ENCODE measurements around the gene KCNQ5.

KCNQ5 gene

GRCh38 chr6:72626126-72626525 is 4.3 kb downstream of the KCNQ5 start:
- peak; percentile 10 for ATAC-seq
- peak overlapping the region; percentile 17 to 77 for H3K4me3 Mint-ChIP-seq

DNA sequence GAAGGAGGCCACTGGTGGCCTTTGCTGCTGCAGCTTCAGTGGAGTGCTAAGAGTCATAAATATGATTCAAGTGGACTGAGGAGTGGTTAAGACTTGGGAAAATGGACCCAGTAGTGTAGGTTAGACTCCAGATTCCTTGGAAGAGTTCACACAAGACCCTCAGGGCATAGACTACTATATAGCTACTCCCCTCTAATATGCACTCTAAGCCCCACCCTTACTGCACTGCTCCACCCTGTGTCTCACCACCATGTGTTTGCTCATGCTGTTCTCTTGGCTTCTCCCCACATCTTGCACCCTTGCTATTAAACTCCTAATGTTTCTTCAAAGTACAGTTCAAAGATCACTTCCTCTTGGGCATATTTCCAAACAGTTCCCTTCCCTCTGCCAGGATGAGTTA is 5.7 kb downstream of the KCNQ5 start:
- Mint-ChIP-seq H3K4me1 (peaks cover 51% of the 10 kb centered on the region), H3K27me3 (no peaks in the 10 kb centered on the region), H3K9me3 (peaks cover 0 to 10% of the 10 kb centered on the region in 2 donors), H3K4me3 (no peak overlapping the region), H3K27ac (no peak overlapping the region)
- ATAC-seq (no peak), DNase-seq (no peak)

More at GRCh38 chr6:72626126-72626525, 4.3 kb downstream of the KCNQ5 start:
- DNase-seq = peak in 1 of 2 donors; percentile 25
- H3K4me1 Mint-ChIP-seq = peaks cover 49% of the 10 kb centered on the region
- peak overlapping the region; percentile 16 to 60 for H3K27ac Mint-ChIP-seq
- H3K27me3 Mint-ChIP-seq = no peaks in the 10 kb centered on the region
- peaks cover 0 to 7% of the 10 kb centered on the region in 2 donors for H3K9me3 Mint-ChIP-seq

GRCh38 chr6:72631480-72631879 is 9.6 kb downstream of the KCNQ5 start:
- H3K4me3 Mint-ChIP-seq = no peak overlapping the region
- H3K4me1 Mint-ChIP-seq = peaks cover 39% of the 10 kb centered on the region
- no peak for DNase-seq
- H3K9me3 Mint-ChIP-seq = peaks cover 0 to 10% of the 10 kb centered on the region in 2 donors
- H3K27ac Mint-ChIP-seq = no peak overlapping the region
- no peaks in the 10 kb centered on the region for H3K27me3 Mint-ChIP-seq
- ATAC-seq = no peak

DNA sequence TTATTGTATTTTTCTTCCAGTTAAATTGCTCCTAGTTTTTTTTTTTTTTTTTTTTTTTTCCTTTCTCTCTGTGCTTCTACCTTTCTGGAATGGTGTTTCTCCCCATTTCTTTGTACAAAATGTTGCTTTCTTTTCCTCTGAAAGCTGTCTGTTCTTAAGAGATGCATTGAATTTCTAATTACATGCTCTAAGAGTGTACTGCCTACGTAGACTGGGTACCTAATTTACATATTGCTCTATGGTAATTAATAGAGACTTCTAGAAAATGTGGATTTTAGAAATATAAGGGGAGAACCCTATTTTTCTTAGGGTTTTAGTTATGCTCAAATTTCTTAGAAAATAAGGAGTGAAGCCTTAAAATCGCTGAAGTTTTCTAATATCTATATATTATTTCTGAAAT is 13.8 kb downstream of the KCNQ5 start:
- ATAC-seq (no peak), DNase-seq (no peak)
- H3K4me1 Mint-ChIP-seq = peaks cover 22% of the 10 kb centered on the region
- H3K9me3 Mint-ChIP-seq = peaks cover 0 to 9% of the 10 kb centered on the region in 2 donors
- no peak overlapping the region for H3K4me3 Mint-ChIP-seq
- H3K27ac Mint-ChIP-seq = no peak overlapping the region
- no peaks in the 10 kb centered on the region for H3K27me3 Mint-ChIP-seq

- H3K27ac Mint-ChIP-seq = no peak overlapping the region
- no peak for ATAC-seq
Observed at GRCh38 chr6:72636215-72636614, 14.4 kb downstream of the KCNQ5 start.

DNA sequence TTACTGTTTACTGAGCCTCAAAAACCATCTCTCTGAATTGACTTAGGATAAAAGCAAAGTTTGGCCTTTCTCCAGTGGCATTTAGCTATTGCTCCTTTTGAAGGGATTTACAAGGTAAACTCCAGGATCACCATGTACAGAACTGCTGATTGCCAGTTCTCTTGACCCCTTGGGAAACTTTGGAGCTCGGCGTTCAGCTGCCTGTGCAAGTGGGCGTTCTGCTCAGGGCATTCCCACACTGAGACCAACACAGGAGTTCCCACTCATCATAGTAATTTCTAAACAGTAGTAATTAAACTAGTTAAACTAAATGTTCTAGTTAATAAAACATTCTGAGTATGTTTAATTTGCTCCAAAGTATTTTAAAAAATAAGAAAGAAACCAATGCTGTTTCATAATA is 14.9 kb downstream of the KCNQ5 start:
- no peak for DNase-seq
- H3K9me3 Mint-ChIP-seq = no peaks in the 10 kb centered on the region
- H3K4me3 Mint-ChIP-seq = no peak overlapping the region
- H3K4me1 Mint-ChIP-seq = peaks cover 14% of the 10 kb centered on the region
- no peaks in the 10 kb centered on the region for H3K27me3 Mint-ChIP-seq
- no peak for ATAC-seq
- no peak overlapping the region for H3K27ac Mint-ChIP-seq

More at GRCh38 chr6:72636215-72636614, 14.4 kb downstream of the KCNQ5 start:
- Mint-ChIP-seq H3K4me3 (no peak overlapping the region), H3K27me3 (no peaks in the 10 kb centered on the region), H3K9me3 (peaks cover 0 to 3% of the 10 kb centered on the region in 2 donors), H3K4me1 (peaks cover 16% of the 10 kb centered on the region)
- no peak for DNase-seq

GRCh38 chr6:72639920-72640614 is 18.2 kb downstream of the KCNQ5 start:
- ATAC-seq = no peak
- no peak overlapping the region for H3K27ac Mint-ChIP-seq
- H3K4me1 Mint-ChIP-seq = peaks cover 14% of the 10 kb centered on the region
- no peaks in the 10 kb centered on the region for H3K9me3 Mint-ChIP-seq
- H3K27me3 Mint-ChIP-seq = no peaks in the 10 kb centered on the region
- DNase-seq = no peak
- no peak overlapping the region for H3K4me3 Mint-ChIP-seq

DNA sequence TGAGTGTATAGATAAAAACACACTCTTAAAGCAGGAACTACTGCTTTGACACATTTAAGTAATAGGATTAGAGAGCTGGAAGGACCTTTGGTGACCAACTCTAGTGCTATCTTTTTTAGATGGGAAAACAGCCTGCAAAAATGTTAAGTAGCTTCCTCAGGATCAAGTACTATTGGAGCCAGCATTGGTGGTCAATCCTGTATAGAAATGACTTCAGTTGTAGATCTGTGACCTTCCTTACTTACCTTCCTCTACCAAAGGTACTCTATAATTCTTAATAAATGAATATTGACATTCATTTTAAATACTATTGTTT is 18.7 kb downstream of the KCNQ5 start:
- H3K9me3 Mint-ChIP-seq = no peaks in the 10 kb centered on the region
- no peak overlapping the region for H3K4me3 Mint-ChIP-seq
- H3K27me3 Mint-ChIP-seq = no peaks in the 10 kb centered on the region
- ATAC-seq (no peak), DNase-seq (no peak)
- H3K27ac Mint-ChIP-seq = no peak overlapping the region
- H3K4me1 Mint-ChIP-seq = peaks cover 16% of the 10 kb centered on the region

DNA sequence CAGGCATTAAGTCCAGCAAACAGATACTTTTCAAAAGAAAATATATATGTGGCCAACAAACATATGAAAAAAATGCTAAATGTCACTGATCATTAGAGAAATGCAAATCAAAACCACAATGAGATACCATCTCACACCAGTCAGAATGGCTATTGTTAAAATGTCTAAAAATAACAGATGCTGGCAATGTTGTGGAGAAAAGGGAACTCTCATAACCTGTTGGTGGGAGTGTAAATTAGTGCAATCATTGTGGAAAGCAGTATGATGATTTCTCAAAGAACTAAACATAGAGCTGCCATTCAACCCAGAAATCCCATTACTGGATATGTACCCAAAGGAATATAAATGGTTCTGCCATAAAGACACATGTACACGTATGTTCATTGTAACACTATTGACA is 20.6 kb downstream of the KCNQ5 start:
- no peak for ATAC-seq
- no peaks in the 10 kb centered on the region for H3K27me3 Mint-ChIP-seq
- H3K4me3 Mint-ChIP-seq = no peak overlapping the region
- no peak for DNase-seq
- no peak overlapping the region for H3K27ac Mint-ChIP-seq
- H3K4me1 Mint-ChIP-seq = peaks cover 17% of the 10 kb centered on the region
- H3K9me3 Mint-ChIP-seq = peaks cover 0 to 4% of the 10 kb centered on the region in 2 donors

DNA sequence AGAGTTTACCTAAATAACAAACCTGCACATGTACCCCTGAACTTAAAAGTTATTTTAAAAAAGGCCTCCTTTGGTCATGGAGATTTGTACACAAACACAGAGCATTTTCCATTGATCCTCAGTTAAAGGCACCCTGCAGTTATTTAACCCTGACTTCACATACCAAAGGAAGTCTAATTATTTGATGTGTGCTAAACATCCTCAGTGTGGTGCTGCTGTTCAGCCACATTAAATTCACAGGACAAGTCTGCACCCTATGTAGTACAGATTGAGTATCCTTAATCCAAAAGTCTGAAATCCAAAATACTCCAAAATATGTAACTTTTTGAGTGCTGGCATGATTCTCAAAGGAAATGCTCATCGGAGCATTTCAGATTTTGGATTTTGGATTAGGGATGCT is 21.4 kb downstream of the KCNQ5 start:
- ATAC-seq = no peak
- DNase-seq = no peak
- peaks cover 0 to 4% of the 10 kb centered on the region in 2 donors for H3K9me3 Mint-ChIP-seq
- H3K4me1 Mint-ChIP-seq = peaks cover 18% of the 10 kb centered on the region
- H3K27ac Mint-ChIP-seq = no peak overlapping the region
- H3K4me3 Mint-ChIP-seq = no peak overlapping the region
- H3K27me3 Mint-ChIP-seq = no peaks in the 10 kb centered on the region

DNA sequence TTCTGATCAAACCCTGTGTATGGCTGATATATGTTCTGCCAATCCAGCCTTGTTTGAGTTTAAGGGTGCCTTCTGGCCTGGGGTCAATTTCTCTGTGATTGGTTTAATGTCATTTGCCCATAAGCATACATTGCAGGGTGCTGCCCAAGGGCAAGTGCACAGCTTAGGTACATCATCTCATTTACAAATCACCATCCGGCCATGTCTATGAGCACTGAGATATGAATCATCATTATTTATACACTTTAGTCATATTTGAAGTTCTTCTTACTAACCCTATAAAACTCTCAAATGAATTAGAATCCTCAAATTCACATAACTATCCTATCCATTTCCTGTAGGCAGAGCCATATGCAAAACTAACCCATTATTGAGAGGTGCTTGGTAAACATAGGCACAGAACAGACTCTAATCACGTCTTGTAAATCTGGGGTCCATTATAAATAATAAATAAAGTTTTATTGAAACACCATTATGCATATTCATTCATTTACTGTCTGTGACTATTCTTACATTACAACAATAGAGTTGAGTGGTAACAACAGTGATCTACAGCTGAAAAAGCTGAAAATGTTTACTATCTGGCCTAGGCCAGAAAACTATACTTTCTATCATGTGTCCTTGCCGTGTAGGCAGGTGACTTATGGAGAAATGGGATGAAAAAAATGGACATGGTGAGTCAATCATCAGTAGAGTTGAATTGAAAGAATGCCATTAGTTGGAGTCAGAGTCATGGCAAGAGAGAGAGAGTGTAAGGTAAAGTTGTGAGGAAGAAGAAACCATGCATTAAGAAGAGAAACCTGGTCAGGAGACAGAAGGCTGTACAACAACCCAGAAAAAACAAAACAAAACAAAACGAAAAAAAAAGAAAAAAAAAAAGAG is 25.0 kb downstream of the KCNQ5 start:
- Mint-ChIP-seq H3K27me3 (no peaks in the 10 kb centered on the region), H3K4me1 (peaks cover 51% of the 10 kb centered on the region), H3K9me3 (peaks cover 0 to 4% of the 10 kb centered on the region in 2 donors), H3K4me3 (no peak overlapping the region), H3K27ac (peak overlapping the region in 1 of 2 donors; percentile 66)
- DNase-seq (no peak), ATAC-seq (no peak)

- DNase-seq (no peak), ATAC-seq (no peak)
- no peak overlapping the region for H3K4me3 Mint-ChIP-seq
- H3K9me3 Mint-ChIP-seq = peaks cover 0 to 4% of the 10 kb centered on the region in 2 donors
- H3K4me1 Mint-ChIP-seq = peaks cover 57% of the 10 kb centered on the region
- no peaks in the 10 kb centered on the region for H3K27me3 Mint-ChIP-seq
- no peak overlapping the region for H3K27ac Mint-ChIP-seq
Observed at GRCh38 chr6:72647489-72647888, 25.6 kb downstream of the KCNQ5 start.

DNA sequence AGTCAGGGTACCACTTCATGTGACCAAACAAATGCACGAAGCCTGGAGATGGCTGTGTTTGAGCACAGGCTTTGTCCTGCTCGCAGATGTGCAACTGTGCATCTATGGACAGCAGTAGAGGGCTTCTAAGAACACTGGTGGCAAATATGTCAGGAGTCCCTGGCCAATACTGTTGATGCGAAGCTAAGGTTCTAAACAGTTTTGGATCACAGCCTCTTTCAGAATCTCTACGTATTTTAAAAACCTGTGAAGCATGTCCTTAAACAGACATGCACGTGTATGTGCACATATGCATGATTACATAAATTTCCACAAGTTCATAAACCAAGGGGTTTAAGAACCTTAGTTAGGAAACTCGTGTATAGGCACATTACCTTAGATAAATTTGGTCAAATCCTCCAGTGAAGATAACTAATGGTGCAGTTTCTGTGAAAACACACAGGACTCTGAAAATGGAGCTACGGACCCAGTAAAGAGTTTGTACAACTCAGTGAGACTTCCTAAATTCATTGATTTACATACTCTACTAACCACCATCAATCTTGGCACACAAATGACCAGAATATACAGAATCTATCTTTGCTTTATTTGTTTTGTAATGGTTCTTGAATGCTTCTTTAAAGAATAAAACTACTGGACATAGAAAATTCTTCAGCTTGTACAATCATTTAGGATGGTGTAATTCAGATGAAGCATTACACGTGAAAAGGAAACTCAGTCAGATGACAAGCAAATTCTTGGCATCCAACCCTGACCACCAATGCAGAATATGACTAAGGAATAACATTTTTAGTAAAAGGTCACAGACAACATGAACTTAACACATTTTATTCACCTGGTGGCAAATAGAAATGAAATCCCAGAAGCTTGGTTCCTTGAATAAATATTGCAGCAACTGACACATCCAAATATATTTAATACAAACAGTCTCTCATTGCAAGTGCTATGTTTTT is 27.4 kb downstream of the KCNQ5 start:
- DNase-seq (peak in 1 of 2 donors; percentile 35), ATAC-seq (peak; percentile 92)
- H3K9me3 Mint-ChIP-seq = peaks cover 0 to 10% of the 10 kb centered on the region in 2 donors
- H3K4me3 Mint-ChIP-seq = peak overlapping the region; percentile 41 to 65
- no peaks in the 10 kb centered on the region for H3K27me3 Mint-ChIP-seq
- H3K4me1 Mint-ChIP-seq = peaks cover 61% of the 10 kb centered on the region
- H3K27ac Mint-ChIP-seq = peak overlapping the region; percentile 90 to 97

DNA sequence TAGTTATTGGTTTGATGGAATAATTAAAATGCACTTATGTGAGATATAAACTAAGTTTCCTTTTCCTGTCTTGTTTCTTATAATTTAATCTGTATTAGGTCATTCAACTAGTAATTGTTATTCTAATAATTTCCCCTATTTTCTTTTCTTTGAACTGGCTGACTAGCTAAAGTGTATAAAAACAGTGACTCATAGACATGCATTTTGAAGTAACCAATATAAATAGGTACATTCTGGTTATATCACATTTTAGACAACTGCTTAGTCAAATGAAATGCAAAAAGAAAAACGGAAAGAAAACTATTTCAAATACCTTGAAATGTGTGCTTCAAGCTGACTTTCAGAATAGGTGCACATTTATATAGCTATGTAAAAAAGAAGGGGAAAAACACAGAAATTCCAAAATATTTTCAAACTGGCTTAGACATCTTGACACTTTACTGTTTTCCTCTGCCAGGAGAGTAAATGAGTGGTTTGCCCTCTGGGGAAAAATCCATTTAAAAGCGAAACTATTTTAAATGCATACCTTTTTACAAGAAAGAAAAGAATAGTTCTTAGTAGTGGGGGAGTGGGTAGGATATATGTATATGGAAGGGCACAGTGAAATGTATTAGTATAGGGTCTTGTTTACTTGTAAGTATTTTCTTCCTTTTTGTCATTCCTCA is 28.3 kb downstream of the KCNQ5 start:
- Mint-ChIP-seq H3K4me1 (peaks cover 59% of the 10 kb centered on the region), H3K9me3 (peaks cover 0 to 11% of the 10 kb centered on the region in 2 donors), H3K27ac (peak overlapping the region in 1 of 2 donors; percentile 91), H3K27me3 (no peaks in the 10 kb centered on the region), H3K4me3 (peak overlapping the region; percentile 44 to 65)
- ATAC-seq = peak; percentile 22
- DNase-seq = no peak

DNA sequence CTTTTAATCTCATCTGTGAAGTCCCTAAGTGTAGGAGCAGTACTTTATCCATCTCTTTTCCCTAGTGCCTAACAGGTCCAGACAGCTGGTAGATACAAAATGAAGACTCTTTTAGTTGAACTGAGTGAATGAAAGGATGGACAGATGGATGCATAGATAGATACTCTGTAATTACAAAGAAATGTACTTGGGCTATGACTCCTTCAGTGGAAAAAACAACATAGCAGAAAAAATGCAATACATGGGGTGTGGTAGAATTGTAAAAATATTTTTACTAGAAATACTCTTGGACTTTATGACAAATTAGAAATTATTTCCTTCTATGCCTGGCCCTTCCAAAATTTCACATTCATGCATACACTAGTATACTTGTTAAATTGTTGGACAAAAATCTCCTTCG is 29.3 kb downstream of the KCNQ5 start:
- no peaks in the 10 kb centered on the region for H3K27me3 Mint-ChIP-seq
- ATAC-seq (peak; percentile 29), DNase-seq (no peak)
- H3K4me1 Mint-ChIP-seq = peaks cover 52% of the 10 kb centered on the region
- H3K27ac Mint-ChIP-seq = peak overlapping the region in 1 of 2 donors; percentile 91
- H3K9me3 Mint-ChIP-seq = peaks cover 0 to 11% of the 10 kb centered on the region in 2 donors
- H3K4me3 Mint-ChIP-seq = peak overlapping the region in 1 of 2 donors; percentile 65

Data from stimulated activated naive CD8-positive, alpha-beta T cell treated with anti-CD3 and anti-CD28 coated beads, Interleukin-15, amount 100 ng/mL, for 72 hours (primary cell).